ENCODE results near the gene ATOH1.

ATOH1 gene, protein sequence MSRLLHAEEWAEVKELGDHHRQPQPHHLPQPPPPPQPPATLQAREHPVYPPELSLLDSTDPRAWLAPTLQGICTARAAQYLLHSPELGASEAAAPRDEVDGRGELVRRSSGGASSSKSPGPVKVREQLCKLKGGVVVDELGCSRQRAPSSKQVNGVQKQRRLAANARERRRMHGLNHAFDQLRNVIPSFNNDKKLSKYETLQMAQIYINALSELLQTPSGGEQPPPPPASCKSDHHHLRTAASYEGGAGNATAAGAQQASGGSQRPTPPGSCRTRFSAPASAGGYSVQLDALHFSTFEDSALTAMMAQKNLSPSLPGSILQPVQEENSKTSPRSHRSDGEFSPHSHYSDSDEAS

DNA sequence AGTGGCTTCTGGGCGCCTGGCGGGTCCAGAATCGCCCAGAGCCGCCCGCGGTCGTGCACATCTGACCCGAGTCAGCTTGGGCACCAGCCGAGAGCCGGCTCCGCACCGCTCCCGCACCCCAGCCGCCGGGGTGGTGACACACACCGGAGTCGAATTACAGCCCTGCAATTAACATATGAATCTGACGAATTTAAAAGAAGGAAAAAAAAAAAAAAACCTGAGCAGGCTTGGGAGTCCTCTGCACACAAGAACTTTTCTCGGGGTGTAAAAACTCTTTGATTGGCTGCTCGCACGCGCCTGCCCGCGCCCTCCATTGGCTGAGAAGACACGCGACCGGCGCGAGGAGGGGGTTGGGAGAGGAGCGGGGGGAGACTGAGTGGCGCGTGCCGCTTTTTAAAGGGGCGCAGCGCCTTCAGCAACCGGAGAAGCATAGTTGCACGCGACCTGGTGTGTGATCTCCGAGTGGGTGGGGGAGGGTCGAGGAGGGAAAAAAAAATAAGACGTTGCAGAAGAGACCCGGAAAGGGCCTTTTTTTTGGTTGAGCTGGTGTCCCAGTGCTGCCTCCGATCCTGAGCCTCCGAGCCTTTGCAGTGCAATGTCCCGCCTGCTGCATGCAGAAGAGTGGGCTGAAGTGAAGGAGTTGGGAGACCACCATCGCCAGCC lies at the start of gene ATOH1:
ATOH1 (plus strand) TSS at position 422 of the 663 bp plus-strand sequence; CDS start at position 596, 174 bp downstream.
- peak; percentile 17 for DNase-seq

DNA sequence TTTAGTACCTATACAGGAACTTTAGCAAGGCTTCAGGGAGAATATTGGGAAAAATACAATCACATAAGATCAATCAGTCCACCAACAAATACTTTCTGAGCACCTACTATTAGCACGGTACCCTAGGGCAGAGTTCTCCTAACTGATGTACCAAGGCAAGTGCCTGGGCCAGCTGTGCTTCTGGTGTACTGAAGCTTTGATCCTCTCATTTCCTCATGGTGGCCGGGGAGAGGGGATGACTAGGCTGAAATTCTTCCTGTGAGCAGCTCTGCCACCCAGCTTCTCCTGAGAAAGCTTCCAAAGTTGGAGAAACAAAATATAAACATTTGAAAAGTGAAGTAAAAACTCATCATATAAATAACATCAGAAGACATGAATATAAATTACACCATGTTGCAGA lies 49.3 kb upstream of the ATOH1 start:
- DNase-seq = no peak

DNA sequence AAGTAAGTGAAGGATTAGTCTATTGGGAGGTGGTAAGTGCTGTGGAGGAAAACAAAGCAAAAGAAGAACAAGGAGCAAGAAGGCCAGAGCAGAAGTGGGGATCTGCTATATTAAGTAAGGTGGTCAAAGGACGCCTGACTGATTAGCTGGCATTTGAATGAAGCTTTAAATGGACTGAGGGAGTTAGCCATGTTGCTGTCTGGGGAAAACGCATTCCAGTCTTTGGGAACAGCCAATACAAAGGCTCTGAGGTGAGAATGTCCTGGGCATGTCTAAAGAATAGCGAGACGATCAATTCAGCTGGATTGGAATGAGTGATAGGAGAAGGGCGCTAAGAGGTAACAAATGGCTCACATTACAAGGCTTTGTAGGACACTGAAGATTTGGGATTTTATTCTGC lies 48.5 kb upstream of the ATOH1 start:
- no peak for DNase-seq

DNA sequence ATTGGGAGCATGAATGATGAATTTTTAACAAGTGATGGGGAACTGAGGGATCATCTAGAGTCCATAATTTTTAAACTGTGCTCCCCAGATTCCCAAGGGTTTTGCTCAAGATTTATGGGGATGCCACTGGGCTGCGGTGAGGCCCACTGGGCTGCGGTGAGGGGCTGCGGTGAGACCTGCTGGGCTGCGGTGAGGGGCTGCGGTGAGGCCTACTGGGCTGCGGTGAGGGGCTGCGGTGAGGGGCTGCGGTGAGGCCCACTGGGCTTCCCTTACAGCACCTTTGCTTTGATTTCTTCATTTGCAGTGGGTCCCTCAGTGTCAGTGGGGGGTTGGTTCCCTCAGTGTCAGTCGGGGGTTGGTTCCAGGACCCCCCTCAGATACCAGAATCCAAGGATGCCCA lies 47.4 kb upstream of the ATOH1 start:
- DNase-seq = no peak

DNA sequence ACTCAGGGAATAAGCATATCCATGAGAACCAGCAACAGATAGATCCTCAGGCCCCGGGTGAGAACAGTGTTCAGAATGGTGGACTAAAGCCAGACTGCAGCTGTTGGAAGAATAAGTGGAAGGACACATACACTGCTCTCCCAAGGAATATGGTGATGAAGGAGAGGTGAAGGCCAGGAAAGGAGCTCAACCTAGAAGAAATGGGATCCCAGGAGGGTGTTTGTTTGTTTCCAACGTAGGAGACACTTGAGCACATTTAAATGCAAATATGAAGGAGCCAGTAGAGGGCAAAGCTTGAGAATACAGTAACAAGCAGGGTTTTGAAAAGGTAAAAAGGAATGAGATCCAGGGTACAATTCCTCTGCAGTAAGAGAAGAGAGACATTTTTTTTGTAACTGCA lies 42.4 kb upstream of the ATOH1 start:
- DNase-seq = no peak

DNA sequence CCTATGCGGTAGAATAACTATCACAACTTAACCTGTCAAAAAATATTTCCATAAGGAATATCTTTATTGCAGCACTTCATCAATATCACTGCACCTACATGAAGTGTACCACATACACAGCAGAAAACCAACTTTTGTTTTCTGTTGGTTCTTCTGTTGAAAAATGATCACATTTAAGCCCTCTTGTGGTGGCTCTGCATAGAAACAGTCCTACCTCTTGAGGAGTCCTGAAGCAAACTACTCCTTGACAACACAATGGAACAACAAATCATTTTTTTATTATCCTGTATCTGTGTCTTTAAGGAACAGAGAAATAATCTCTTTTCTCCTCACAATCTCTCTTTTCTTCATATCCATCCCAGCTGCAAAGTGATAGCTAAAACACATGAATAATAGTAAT lies 39.8 kb upstream of the ATOH1 start:
- DNase-seq = no peak

DNA sequence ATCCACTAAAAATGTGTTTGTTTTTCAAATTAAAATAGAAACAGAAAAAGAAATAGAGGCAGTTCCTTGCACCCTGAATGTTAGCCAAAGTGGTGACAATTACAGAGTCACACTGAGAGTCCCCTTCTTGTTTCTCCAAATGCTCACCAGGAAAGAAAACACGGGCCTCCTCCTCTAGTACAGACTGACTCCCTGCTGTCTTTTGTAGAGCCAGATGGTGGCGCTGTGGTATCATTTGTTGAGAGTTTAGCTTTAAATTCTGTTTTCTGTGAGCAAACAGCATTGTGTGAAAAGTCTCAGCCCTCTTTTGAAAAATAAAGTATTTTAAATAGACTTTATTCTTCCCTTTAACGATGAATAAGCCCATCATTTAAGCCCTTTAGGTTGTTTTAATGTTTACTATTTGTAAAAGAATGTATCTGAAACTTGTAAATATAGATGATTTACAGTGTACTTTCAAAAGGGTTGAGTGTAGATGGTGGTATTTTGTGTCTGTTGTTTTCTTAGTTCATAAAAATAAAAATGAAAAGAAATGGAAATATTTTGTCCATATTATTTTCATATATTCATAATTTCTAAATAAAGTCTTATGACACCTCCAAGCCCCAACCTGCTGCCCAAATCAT lies 36.9 kb upstream of the ATOH1 start:
- peak; percentile 11 for DNase-seq

DNA sequence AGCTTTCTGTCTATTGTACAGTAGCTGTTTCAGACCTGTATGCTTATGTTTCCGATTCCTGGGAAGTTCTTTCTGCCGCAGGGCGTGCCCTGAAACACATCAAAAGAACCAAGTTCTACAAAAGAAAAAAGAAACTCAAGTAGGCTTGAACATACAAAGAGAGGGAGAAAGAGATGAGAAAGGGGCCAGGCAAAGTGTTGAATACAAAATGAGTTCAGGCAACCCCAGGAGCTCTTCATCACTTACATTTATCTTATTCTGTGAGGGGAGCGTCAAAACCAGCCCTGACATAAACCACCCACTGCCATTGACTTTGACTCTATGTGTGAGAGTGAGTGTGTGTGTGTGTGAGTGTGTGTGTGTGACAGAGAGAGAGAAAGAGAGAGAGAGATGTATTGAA lies 26.5 kb upstream of the ATOH1 start:
- DNase-seq = no peak

DNA sequence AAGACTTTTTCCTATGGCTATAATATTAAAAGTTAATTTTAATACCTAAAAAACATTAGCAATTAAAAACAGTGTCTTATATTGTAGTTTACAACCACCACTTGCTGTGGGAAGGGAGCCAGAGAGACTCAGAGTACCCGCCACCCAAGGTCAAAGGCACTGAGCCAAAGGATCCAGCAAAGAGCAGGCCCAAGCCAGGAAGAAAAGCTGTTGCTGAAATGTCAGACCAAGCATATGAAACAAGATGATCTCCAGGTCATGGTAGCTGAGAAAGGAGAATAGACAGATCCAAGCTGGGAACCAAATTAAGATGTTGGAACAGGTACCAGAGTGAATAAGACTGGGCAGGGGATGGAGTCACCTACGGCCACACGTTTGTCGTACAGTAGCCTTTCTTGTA lies 18.8 kb upstream of the ATOH1 start:
- no peak for DNase-seq

DNA sequence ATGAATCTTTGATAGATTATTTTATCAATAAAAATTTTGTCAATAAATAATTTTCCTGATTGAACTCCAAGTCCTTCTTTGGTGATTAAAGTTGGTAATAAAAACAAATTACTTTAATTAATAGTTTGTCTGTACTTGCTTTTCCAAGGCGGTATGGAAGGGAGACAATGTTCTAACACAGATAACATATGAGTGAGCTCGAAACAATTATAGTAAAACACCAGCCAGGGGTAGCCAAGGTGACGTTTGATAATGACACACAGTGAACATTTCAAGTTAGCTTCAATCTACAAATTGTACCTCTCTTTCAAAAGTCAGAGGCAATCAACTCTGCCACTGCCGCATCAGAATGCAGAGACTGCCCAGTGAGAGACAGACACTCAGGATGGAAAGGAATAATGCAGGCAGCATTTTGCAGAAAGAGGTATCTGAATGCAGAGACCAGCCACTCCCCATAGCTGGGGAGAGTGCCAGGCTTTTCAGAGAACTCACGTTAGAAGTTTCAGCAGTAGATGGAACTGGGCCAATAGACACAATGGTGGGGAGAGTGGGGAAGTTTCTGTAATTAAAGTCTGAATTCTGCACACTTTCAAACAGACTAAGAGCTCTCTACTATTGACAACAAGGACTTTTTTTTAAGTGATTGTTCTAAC lies 18.1 kb upstream of the ATOH1 start:
- DNase-seq = no peak

DNA sequence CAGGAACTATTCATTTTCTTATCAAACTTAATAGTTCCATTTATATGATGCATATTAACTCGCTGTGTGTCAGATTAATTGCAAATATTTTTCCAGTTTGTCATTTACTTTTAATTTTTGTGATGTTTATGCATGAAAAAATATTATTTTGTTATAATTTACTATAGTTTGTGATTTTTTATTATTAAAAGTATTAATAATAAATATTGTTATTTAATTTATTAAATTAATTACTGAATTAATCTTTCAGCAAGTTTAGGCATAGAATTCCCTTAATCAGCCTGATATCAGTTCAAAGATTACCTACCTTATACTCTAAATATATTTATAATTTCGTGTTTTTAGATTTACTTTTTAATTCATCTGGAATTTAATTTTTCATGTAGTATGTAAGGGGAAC lies 15.5 kb upstream of the ATOH1 start:
- DNase-seq = no peak

DNA sequence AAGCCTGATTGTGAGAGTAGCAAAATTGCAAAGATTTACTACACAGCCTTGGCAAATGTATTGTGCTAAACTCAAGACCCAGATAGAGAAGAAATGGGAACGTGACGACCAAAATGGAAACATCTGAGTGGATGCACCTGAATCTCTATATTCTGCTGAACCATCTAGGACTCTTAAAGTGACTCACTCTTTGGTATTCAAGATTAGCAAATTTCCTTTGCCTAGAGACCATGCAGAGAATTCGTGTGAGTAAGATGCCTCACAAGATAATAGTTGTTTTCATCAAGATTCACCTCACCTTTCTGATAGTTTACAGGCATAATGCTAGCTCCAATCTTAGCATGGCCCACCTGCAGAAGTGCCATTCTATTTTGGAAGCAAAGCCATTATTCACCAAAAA lies 14.4 kb upstream of the ATOH1 start:
- DNase-seq = no peak

DNA sequence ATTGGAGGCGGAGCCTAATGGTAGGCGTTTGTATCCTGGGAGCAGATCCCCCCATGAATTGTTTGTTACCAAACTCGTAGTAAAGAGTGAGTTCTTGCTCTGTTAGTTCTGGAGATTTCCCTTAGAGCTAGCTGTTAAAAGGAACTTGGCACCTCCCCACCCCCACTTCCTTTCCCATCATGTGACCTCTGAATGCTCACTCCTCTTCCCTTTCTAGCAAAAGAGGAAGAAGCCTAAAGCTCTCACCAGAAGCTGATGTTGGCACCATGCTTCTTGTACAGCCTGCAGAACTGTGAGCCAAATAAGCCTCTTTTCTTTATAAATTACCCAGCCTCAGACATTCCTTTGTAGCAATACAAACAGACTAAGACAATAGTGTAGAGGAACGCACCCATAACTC lies 13.8 kb upstream of the ATOH1 start:
- DNase-seq = no peak

DNA sequence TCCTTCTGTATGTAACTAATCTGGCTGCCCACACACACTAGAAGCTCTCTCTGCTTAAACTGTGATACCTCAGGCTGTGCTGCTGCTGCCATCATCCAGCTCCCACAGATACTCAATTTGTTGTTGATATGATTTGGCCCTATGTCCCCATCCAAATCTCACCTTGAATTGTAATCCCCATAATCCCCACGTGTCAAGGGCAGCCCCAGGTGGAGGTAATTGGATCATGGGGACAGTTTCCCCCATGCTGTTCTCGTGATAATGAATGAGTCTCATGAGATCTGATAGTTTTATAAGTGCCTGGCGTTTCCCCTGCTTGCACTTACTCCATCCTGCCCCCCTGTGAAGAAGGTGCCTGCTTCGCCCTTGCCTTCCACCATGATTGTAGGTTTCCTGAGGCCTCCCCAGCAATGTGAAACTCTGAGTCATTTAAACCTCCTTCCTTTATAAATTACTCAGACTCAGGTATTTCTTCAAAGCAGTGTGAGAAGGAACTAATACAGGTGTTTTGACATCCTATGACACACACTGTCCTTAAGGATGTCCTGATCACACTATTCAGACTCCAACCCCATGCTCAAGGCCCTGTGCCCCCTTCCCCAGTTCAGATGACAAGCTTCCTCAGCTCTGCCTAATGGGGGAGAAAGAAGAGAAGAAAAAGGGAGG lies 2.9 kb upstream of the ATOH1 start:
- no peak for DNase-seq

DNA sequence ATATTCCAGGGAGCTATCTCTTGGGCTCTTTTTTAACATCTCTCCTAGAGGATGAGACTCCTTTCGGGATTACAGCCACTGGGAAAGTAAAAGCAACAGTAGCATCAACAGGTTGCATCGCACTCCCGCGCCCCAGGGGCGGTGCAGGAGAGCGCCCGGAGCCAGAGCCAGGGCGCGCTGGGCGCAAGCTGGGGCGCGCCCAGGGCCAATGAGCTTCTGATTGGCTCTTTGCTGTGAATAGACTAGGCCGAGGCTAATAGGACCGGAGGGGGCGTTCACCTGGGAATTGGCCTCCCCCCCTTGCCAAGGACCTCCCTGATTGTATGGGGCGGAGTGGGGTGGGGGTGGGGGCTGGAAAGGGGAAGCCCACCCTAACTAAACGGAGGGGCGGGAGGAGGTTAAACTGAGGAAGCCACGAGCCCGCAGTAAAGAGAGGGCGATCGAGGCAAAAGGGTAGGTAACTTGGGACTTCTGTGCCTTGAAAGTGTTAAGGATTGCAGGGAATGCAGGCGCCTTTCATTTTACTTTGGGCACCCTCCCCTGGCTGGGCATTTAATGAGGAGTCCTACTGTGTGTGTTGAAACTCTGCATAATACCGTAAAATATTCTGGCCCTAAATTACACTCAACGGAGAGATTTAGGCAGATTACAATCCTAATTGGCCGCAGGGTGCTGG lies 1.1 kb upstream of the ATOH1 start:
- no peak for DNase-seq

DNA sequence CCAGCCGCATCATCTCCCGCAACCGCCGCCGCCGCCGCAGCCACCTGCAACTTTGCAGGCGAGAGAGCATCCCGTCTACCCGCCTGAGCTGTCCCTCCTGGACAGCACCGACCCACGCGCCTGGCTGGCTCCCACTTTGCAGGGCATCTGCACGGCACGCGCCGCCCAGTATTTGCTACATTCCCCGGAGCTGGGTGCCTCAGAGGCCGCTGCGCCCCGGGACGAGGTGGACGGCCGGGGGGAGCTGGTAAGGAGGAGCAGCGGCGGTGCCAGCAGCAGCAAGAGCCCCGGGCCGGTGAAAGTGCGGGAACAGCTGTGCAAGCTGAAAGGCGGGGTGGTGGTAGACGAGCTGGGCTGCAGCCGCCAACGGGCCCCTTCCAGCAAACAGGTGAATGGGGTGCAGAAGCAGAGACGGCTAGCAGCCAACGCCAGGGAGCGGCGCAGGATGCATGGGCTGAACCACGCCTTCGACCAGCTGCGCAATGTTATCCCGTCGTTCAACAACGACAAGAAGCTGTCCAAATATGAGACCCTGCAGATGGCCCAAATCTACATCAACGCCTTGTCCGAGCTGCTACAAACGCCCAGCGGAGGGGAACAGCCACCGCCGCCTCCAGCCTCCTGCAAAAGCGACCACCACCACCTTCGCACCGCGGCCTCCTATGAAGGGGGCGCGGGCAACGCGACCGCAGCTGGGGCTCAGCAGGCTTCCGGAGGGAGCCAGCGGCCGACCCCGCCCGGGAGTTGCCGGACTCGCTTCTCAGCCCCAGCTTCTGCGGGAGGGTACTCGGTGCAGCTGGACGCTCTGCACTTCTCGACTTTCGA lies 654 bp downstream of the ATOH1 start:
- DNase-seq = no peak

DNA sequence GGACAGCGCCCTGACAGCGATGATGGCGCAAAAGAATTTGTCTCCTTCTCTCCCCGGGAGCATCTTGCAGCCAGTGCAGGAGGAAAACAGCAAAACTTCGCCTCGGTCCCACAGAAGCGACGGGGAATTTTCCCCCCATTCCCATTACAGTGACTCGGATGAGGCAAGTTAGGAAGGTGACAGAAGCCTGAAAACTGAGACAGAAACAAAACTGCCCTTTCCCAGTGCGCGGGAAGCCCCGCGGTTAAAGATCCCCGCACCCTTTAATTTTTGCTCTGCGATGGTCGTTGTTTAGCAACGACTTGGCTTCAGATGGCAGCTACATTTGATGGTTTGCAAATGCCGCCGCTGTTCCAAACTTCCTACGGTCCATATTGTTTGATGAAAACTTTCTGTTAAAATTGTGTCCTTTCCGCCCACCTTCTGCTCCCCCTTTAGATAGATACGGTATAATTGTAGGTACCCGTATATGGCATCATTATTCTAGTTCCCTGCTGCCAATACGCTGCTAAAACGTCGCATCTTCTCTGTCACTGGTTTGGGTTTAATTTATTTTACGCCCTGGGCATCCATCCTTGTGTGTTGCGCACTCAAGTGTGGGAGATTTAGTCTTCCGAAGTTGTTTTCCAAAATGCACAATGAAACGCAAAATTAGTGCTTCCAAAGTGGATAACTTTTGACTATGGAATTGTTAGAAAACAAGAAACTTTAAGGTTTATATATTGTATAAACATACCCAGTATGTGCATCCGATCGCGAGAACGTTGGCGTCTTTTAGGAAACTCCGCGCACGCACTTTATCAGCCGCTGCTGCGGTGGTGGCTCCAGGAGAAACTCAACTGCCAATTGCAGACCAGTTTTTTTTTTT lies 1.5 kb downstream of the ATOH1 start:
- DNase-seq = no peak

DNA sequence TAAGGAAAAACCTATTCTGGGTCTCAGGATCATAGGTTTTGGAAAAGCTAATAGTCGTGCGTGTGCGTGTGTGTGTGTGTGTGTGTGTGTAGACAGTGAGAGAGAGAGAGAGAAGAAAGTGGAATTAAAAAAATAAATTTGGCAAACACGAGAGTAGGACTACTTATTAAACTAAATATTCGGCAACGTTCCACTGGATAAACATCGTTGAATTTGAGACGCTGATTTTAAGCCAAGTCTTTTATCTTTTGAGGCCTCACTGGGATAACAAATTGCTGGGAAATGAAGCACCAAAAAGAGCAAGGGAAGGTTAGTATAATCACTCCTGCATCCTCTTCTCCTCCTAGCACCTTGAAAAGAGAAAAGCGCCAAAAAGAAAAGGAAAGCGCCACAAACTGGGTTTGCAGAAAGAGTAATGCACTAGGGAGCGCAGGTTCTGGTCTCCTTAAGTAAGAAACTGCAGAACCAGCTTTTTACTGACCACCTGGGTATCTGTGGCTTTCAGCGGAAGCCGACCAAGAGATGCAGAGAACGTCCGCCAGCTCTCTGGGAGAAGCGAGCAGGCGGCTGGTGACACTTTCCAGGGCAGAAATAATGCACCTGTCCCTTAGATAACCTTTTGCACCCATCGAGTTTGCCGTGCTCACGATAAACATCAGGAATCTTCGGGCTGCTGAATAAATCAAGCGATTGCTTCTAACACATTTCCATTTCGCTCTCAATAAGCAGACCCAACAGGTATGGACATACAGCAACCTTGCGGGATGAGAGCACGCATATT lies 3.4 kb downstream of the ATOH1 start:
- no peak for DNase-seq

DNA sequence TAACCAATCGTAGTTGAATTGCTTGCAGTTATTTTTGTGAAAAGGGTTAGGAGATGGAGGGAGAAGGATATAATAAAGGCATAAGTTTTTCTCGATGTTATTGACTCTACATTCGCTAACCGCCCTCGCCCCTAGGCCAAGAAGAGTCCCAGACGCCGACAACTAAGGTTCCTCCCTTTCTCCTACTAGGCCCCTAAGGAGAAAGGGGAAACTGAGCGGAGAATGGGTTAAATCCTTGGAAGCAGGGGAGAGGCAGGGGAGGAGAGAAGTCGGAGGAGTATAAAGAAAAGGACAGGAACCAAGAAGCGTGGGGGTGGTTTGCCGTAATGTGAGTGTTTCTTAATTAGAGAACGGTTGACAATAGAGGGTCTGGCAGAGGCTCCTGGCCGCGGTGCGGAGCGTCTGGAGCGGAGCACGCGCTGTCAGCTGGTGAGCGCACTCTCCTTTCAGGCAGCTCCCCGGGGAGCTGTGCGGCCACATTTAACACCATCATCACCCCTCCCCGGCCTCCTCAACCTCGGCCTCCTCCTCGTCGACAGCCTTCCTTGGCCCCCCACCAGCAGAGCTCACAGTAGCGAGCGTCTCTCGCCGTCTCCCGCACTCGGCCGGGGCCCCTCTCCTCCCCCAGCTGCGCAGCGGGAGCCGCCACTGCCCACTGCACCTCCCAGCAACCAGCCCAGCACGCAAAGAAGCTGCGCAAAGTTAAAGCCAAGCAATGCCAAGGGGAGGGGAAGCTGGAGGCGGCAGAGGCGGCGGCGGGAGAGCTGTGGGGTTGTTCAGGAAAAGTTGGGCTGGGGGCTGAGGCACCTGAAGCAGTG lies 5.9 kb downstream of the ATOH1 start:
- DNase-seq = no peak

All from NCI-H1417 treated with DMSO at 0.1 percent for 48 hours (cell line).